Umbilical cord (tissue), 2 donors: ENCODE data around the gene DCLK2. TPM values are rescaled to one million over a fixed set of nuclear protein-coding genes. Genes with fewer than 3 reads are reported as not detected.

Source experiments
- DNase-seq: peaks from one replicate; pipeline ENCODE4 v3.0.0-alpha.2; 2015; ENCODE audit warnings: low spot score
- total RNA-seq: library from RNA; depleted of rRNA; stranded (reverse); fragments of >200 nt; gene quantifications from one replicate; pipeline ENCODE4 v1.2.3, GENCODE V29; 2014; ENCODE audit warnings: low replicate concordance; ENCODE audit not compliant: insufficient read depth

DCLK2 gene
- total RNA-seq, result 8.9 TPM

DNA sequence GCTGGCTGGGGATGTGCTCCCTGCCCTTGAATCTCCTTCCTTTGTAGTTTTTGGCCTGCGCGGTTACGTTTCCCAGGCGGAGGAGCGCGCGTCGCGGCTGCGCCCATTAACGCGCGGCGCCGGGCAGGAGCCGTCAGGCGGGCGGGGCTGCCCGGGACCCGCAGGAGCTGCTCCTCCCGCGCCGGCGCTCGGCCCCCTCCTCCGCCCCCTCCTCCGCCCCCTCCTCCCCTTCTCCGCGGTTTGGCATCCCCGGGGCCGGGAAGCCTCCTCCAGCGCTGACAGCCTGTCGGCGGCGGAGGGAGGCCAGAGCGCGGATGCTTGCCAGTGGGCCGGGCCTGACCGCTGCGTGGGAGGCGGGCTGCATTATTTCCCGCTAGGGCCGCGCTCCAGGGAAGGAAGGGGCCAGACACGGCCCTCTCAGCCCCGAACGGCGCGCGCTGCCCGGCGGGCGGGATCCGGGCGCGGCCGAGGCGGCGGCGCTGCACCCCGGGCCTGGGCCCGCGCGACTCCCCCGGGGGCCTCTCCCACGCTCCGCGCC lies at the start of gene DCLK2:
DCLK2 (plus strand) TSS at position 405 of the 538 bp plus-strand sequence. CDS start 583 bp downstream, outside the sequence.
- peak; percentile 86 for DNase-seq

DNA sequence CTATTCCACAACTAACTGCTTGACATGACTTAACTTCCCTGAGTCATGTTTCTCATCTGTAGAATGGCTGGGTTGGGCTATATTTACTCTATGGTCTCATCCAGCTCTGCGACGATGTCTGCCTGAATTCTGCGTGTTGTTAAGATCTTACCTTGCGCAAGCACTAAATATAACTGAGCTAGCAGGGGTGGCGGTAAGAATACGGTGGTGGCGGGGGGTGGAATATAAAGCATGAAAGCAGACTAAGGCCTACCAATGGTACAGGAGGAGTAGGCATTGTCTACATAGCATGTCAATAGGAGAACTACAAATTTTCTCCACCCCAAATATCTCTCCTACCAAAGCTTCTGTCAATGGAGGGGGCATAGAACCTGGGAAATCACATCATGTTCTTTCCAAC lies 45.7 kb upstream of the DCLK2 start:
- DNase-seq, result no peak

DNA sequence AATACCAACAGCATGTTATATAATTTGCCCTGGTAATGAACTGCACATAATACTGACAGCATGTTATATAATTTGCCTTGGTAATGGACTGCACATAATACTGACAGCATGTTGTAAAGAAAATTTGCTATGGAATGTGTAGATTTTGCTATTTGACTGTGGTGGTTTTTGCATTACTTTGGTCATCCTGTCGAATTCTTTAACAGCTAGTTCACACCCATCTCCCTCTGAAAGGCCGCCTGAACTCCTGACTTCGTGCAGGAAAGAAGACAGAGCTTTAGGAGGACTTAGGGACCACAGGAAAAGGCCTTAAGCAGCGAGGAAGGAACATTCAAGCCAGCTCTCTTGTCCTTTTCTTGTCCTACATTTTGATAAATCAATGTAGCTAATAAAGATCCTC lies 45.2 kb upstream of the DCLK2 start:
- peak; percentile 59 for DNase-seq

DNA sequence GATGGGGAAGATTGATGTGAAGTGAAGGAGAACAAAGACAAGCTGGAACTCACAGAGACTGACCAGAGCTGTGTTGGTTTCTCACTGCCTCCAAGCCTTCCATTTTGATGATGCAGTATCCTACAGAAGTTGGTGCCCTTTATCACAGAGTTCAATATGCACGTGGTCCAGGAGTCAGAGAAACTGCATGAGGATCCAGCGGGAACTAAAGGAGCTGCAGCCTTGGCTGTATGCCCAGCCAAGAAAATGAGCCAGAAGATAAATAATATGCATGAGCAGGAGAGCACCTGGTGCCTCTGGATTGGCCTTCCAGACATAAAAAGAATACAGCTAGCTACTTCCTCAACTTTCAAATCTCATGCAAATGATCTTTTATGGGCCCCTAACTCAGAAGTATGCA lies 44.3 kb upstream of the DCLK2 start:
- DNase-seq, result peak; percentile 33

DNA sequence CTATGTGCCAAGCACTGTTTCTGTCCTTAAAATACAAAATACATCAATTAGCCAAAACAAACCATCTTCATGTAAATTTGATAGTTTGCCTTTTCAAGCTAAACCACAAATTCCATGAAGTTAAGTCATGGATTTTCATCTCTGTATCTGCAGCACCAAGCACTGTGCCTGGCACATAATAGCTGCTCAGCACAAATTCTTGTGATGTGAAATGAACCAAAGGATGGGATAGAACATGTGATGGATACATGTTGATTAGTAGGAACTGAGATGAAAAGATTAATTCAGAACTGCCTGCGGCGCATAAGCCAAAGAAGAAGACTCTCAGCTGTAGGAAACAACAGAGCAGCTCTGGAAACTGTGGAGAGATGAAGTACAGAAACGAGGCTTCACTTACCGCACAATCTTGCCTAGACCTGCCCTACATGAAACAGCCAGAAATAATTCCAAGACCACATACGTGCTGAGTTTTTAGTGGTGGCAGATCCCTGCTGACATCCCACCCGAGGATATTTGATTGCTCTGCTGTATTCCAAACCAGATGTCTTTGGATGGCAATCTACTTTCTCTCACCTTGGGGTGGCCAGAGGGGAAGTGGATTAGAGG lies 40.9 kb upstream of the DCLK2 start:
- DNase-seq, result peak; percentile 14

DNA sequence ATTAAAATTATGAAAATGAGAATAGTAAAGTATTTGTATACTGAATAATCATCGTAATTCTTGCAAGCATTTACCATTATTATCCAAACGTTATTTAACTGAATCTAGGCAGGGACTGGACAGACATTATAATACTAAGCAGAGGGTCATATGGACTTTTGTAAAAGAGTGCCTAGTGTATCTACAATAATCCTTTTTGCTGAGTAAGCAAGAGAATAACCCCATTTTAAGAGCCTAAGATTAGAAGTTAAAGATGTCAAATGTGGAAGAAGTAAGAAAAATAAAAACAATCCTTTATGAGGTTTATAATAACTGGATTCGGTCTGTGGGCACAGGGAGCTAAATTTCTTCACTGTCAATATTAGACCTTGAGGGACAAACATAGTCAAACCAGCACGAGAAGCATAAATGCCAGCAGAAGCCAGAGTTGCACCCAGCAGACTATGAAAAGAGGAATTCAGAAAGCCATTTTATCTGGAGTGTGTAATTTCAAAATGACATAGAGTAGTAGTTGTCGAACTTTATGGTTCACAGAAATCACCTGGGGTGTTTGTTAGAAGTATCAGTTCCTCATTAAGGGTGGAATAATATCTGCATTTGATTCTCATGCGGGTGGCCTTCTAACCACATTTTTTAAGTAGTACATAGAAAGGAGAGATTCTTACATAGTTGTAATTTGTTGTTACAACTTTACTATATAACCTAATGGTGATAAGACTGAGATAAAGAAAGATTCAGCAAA lies 39.7 kb upstream of the DCLK2 start:
- no peak for DNase-seq

DNA sequence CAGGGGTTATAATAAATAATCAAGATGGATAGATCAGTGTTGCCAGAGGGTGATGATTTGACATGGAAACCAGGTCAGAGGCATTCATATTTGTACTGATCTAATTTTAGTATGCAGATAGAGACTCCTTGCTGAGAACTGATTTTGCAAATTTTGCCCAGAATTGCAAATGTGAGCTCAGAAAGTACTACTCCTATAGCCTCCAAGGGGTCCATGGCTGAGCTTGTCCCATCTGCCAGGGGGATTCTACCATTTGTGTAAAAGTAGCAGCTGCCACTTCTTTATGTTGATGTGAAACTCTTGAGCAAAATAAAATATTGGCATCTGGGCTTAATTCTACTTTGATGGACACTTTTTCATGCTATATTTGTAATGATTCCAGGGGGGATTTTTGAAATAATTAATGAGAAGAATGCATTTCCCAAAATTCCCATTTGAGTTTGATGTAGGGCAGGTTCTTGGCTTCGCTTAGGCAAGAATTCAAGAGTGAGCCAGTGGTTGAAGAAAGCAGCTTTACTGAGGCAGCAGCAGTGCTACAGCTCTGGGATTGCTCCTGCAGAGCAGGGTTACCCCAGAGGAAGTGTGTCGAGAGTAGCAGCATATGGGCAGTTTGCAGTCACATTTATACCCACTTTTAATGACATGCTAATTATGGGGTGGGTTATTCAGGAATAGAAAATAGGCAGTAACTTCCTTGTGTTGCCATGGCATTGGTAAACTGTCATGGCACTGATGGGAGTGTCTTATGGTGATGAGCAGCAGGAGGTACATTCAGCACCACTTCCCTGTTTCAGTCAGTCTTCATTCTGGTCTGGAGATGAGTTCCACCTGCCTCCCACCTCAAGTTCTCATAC lies 38.7 kb upstream of the DCLK2 start:
- DNase-seq, result no peak

DNA sequence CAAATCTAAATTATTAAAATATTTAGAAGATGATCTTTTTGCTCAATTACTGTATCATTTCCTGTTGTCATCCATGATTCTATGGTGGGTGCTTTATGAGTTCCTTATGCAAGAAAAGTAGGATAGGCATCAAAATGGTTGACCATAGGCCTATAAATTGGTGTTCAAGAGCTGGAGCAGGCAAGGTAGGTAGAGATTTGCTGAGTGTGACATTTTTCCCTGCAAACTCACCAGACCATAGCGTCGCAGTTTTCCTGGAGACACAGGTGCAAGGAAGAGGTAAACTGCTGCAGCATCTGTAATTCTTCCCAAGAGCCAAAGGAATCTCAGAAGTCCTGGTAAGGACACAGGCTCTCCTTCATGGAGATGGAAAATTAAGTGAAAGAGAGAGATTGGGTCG lies 33.7 kb upstream of the DCLK2 start:
- no peak for DNase-seq

DNA sequence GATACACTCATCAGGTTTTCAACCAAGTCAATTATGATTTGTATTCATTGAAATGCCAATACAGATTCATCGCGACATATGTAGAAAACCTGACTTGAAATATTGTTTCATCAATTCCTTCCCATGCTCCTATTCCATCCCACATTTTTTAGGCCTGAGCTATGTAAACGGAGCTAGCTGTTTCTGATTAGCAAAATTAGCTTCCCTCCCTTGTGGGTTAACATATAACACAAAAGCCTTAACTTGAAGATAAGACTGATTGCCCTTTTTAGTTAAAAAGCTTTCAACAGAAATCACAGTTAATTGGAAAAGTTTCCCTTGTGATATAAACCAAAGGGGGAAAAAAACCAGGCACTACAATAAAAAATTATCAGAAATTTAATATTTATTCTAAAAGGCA lies 32.8 kb upstream of the DCLK2 start:
- DNase-seq, result no peak

DNA sequence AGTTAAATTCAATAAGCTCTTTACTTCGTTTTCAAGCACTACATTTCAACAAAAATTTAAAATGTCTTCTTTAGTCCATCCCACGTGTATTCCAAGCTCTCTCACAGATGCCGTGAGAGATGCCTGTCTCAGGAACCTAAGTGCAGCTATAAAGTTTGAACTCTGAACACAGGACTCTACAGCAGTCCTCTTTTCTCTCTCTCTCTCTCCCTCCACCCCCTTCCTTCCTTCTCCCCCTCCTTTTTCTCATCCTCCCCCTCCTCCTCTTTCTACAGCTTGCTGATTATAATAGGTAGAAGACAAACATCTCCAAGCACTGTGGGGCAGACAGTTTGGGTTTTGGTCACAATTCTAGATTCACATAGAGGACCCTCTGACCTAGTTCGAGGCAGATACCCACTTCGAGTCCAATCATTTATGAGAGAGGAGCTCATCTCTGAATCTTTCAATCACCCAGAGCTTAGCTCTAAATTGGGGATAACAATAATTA lies 31.5 kb upstream of the DCLK2 start:
- no peak for DNase-seq

DNA sequence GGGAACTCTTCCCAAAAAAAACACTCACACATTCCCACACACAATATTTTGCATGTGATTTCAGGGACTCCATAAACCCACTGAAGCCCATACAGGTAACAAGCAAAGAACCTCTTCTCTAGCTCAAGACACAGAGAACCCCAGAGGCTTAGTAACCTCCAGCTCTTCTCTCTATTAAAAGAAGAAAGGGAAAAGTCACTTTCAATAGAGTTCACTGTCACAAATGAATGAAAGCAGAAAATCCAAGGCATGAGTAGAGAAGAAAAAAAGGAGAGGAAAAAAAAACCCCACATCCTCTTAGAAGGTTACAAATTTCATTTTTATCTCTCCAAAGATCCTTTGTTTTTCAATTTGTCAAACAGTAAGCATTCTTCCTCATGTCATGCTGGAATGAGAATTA lies 30.7 kb upstream of the DCLK2 start:
- no peak for DNase-seq

DNA sequence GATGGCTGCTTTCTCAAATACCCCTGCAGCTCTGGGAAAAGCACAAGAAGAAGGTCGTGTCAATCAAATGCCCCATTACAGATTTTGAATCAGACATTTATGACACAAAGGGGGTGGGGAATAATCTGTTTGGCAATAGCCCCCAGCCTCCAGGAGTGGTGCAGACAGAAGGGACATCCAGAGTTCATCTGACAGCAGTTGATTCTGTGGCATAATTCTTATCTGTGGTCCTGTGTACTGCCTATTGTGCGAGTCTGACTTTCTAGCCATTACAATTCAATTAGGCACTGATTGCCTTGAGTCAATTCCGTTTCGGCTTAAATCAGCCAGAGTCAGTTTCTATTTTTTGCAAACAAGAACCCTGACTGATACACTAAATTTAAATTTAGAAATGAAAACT lies 28.6 kb upstream of the DCLK2 start:
- DNase-seq, result no peak

DNA sequence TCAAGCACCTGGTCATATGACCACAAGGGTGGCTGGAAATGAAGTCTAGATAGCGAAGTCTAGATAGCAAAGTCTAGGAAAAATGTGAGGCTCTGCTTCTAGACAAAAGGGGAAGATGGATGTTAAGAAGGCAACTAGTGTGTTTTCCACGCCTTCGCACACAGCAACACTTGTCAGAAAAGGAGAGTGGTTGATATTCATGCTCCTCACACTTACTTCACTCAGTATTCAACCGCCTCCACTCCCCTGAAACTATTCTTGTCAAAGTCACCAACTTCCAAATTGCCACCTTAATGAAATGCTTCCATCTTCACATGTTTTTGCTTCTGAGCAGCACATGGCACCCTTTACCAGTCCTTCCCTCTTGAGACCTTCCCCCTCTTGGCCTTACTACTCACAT lies 27.7 kb upstream of the DCLK2 start:
- no peak for DNase-seq

DNA sequence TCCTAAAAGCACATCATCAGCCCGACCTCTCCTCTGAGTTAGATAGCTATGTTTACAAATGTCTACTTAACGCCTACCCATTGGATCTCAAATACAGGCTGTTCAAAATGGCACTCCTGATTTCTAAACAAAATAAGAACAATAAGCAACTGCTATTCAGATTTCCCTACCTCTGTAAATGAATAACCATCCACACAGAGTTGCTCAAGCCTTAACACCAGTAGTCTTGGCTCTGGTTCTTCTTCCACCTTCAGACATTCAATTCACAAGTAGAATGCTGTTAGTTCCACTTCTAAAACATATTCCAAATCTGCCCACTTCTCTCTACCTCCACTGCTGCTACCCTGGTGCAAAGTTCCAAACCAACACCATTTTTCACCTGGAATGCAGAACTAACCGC lies 27.1 kb upstream of the DCLK2 start:
- DNase-seq, result no peak

DNA sequence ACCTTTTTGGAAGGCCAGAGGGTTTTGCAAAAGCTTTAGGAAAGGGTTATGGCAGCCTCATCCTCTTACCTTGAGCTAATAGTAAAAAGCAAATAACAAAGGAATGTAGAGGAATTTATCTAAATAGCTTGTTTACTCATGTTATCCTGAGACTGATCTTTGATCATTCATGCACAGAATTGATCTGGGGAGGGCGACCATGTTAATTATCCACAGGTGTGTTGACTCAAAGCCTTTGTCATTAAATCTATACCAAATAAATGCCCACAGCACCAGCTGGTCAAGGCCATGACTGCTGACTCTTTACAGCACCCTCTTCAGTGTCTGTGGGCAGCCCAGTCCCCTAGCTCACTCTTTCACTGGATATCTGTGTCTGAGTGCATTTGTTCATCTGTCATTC lies 22.8 kb upstream of the DCLK2 start:
- no peak for DNase-seq

DNA sequence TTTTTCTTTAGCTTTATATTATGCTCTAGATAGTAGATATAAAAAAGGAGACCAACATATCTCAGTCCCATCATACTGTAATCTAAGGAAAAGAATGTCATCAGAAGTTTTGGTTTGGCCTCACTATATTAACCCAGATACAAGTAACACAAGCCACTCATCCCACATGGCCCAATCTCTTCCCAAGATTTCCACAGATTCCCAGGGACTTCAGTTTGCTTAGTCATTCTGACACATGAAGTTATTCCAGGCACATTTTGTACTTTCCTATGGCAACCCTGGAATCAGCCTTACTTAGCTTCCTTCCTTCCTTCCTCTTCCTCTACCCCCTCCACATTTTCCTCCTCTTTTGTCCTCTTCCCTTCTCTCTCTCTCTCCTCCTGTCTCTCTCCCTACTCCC lies 21.7 kb upstream of the DCLK2 start:
- no peak for DNase-seq

DNA sequence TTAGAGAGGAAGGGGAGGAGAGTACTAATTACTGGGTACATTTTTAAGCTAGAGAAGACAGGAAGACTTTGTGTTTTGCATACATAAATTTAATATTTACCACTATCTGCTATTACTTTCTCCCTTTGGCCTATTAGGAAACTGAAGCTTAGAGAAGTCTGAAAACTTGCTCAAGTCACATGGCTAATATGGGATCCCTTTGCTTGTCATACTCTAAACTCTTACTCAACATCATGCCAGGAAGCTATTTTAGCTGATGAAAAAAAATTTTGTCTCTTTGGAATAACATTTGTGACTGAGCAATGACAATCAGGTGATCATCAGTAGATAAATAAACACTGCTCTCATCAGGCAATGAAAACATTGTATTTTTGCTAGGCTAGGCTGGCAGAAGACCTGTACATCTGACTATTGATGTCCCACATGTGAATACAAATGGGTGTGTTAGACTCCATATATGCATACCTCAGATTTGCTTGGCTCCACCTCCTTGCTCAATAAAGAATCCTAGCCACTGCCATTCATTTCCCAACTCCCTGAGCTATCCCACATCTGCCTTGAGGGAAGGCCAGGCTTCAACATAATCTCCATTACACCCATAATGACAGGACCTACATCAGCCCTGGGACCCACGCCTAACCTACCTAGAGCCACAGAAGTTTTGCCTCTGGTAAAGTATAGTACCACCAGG lies 17.0 kb upstream of the DCLK2 start:
- no peak for DNase-seq

DNA sequence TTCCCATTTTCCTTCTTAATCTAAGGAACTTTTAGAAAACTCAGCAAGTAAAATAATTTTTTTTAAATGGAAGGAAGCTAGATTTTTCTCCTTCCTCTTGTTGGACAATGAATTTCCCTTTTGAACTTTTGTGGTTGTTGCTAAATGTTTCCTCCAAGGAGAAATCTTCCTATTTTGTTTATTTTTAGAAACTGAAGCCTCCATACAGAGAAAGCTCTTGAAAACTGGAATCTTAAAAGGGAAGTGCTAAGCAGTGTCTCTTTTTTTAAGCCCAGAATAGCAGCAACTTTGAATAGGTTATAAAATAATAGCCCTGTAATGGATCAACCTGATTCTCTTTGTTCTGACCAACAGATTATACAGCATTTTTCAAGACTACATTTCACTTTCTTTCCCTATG lies 15.1 kb upstream of the DCLK2 start:
- DNase-seq, result peak; percentile 7

DNA sequence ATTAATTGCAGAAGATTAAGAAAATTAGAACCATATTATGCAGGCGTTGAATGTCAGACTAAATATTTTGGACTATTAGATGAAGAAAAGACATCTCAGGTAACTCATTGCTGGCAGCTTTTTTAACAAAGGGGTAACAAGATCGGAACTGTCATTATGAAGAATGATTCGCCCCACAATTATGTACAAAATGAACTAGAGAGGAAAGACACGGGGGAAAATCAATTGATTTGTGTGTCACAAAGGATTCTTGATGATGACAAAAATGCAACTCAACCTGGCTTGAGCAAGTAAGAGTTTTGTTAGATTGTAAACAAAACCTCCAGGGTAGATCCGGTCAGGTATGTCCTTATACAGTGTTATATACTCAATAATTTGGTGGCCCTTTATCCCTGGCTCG lies 12.5 kb upstream of the DCLK2 start:
- no peak for DNase-seq

DNA sequence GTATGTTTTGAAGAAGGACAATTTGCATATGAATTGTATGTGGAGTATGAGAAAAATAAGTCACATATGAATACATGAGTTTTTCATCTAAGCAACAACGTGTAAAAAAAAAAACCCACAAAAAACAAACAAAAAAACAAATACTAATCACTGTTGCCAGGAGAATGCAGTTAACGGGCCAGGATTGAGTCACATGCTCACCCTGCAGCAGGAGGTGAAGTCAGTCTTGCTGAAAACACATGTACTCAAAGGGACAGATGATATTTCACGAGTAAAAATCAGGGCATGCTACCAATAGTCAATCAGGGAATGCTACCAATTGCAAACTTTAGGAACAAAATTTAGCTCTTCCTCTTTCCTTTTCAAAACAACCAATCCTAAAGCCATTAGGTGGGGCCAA lies 10.4 kb upstream of the DCLK2 start:
- DNase-seq, result no peak

DNA sequence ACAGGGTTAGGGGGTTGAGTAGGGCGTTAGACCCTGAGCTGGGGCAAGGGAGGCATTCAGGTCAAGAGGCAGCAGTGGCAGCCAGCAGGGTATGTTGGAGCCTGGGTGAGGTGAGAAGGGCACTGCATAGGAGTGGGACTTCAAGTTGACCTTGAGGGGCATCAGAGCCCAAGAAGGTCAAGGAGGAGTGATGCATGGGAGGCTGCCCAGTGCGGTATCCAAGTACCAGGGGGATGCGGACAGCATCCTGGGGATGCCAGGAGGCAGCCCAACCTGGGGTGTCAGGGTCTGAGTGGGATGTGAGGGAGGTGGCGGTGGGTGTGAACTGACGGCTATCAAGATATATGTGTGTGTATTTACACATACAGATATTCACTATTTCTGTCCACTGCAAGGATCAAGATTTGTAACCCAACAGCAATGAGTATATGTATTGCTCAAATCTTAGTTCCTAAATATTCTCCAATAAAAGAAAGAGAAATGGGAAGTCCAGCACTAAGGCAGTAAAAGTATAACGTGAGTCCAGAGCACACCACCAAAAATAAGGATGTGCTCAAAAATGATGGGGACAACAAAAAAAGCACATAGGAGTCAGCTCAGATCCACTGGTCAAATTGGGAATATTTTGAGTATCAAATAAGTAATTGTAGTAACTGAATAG lies 9.8 kb upstream of the DCLK2 start:
- no peak for DNase-seq
